Esophagus muscularis mucosa (tissue), 4 donors: ENCODE data around the gene ZSCAN31. TPM values are rescaled to one million over a fixed set of nuclear protein-coding genes. Genes with fewer than 3 reads are reported as not detected.

Experiments used
- DNase-seq: peaks from one replicate; pipeline ENCODE4 v3.0.0-alpha.2; 2017; ENCODE audit errors: extremely low spot score
- H3K27ac ChIP-seq, 4 donors: fragments of 200-600 bp; sonication (generic); replicated peaks in 1 of 4; 1 replicate in 3 of 4; 2 replicates in 1 of 4; pipeline ENCODE4 v1.5.1; 2016 to 2019; ENCODE audit warnings: mild to moderate bottlenecking in 1 of 4
- H3K27me3 ChIP-seq, 4 donors: fragments of 200-600 bp; sonication (generic); one replicate each; pipeline versions ENCODE4 v1.5.1 to v1.6.0; 2016 to 2019
- H3K36me3 ChIP-seq, 4 donors: fragments of 200-600 bp; sonication (generic); one replicate each; pipeline ENCODE4 v1.5.1; 2016 to 2019
- H3K4me1 ChIP-seq, 4 donors: fragments of 200-600 bp; sonication (generic); one replicate each; pipeline ENCODE4 v1.5.1; 2016 to 2019
- H3K4me3 ChIP-seq, 4 donors: fragments of 200-600 bp; sonication (generic); 1 replicate in 2 of 4; 2 replicates in 2 of 4; pipeline ENCODE4 v1.5.1; 2016 to 2019; ENCODE audit warnings: mild to moderate bottlenecking in 4 of 4, moderate library complexity in 1 of 4
- H3K9me3 ChIP-seq, 4 donors: fragments of 200-600 bp; sonication (generic); 1 replicate in 3 of 4; 2 replicates in 1 of 4; pipeline ENCODE4 v1.5.1; 2016 to 2019
- CTCF ChIP-seq, 3 experiments: fragments of 200-600 bp in 2 of 3; fragments of 450-650 bp in 1 of 3; sonication (generic) in 2 of 3; IDR thresholded peaks; one replicate each; pipeline ENCODE4 v1.5.1; 2017 to 2019; ENCODE audit warnings: antibody characterized with exemption in 3 of 3, mild to moderate bottlenecking in 2 of 3, moderate library complexity in 1 of 3
- EP300 ChIP-seq: sonication (generic); formaldehyde crosslinking; IDR thresholded peaks from one replicate; pipeline ENCODE4 v1.6.1; 2017; ENCODE audit warnings: antibody characterized with exemption
- POLR2A ChIP-seq: fragments of 450-650 bp; IDR thresholded peaks from one replicate; pipeline ENCODE4 v1.6.1; 2017; ENCODE audit warnings: antibody characterized with exemption, moderate library complexity, mild to moderate bottlenecking, low read depth
- POLR2AphosphoS5 ChIP-seq, 2 donors: sonication (generic); formaldehyde crosslinking; IDR thresholded peaks; one replicate each; pipeline ENCODE4 v1.6.1; 2017; ENCODE audit warnings: antibody characterized with exemption in 2 of 2
- WGBS: methylation state at CpG from one replicate; pipeline ENCODE4 v1.1.5; 2018; 5-methylcytosine and 5-hydroxymethylcytosine counted together
- intact Hi-C: fragments of 100-400 bp; cut with DNase I; formaldehyde crosslinking; loops from one replicate; pipeline ENCODE4 v1.15.1; 2023
- total RNA-seq, 4 donors: library from RNA; depleted of rRNA; stranded (reverse); fragments of >200 nt; gene quantifications; one replicate each; pipeline versions ENCODE4 v1.1.0 to v1.2.1, GENCODE V29; 2016

ZSCAN31 gene
- total RNA-seq, 4 donors from 2014 or later: 13.1 to 39.1 (median 24.1) TPM

- 52% methylated on average over 1 of the region's 1 CpG for WGBS
- Histone ChIP-seq H3K27ac (no peak overlapping the region), H3K27me3 (no peaks in the 10 kb centered on the region), H3K4me1 (no peaks in the 10 kb centered on the region), H3K36me3 (no peaks in the 10 kb centered on the region), H3K4me3 (no peak overlapping the region), H3K9me3 (no peaks in the 10 kb centered on the region)
- intact Hi-C loops: no loop called here
- peak; percentile 50 for DNase-seq
- TF ChIP-seq POLR2A: no peak
- no peak for TF ChIP-seq POLR2AphosphoS5 (IDR thresholded peaks at IDR 0.05)
- TF ChIP-seq CTCF (IDR thresholded peaks at IDR 0.05): no peak
- TF ChIP-seq EP300: no peak
Observed at GRCh38 chr6:28343898-28344677, 8.1 kb upstream of the ZSCAN31 start.

DNA sequence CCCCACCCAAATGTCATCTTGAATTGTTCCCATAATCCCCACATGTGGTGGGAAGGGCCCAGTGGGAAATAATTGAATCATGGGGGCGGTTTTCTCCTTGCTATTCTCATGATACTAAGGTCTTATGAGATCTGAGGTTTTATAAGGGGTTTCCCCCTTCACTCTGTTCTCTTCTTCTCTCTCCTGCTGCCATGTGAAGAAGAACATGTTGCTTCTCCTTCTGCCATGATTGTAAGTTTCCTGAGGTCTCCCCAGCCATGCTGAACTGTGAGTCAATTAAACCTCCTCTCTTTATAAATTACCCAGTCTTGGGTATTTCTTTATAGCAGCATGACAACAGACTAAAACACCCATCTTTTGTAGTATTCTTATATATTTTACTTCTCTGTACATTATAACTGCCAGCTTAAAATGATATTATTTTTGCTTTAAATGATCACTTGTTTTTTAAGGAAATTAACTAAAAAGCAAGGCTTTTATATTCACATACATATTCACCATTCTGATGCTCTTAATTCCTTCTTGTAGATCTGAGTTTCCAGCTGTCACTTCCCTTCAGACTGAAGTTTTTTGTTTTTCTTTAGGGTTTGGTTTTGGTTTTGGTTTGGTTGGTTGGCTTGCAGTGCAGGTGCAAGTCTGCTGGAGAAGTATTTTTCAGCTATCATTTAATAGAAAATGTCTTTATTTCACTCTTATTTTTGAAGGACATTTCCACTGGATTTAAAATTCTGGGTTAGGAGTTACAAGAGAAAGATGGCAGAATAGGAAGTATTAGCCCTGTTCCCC lies 4.6 kb upstream of the ZSCAN31 start:
- Histone ChIP-seq H3K4me1 (peaks cover 11 to 17% (median 13%) of the 10 kb centered on the region in 4 donors), H3K27ac (no peak overlapping the region), H3K27me3 (no peaks in the 10 kb centered on the region), H3K4me3 (no peak overlapping the region), H3K36me3 (no peaks in the 10 kb centered on the region), H3K9me3 (no peaks in the 10 kb centered on the region)
- no peak for TF ChIP-seq POLR2A
- no peak for TF ChIP-seq CTCF (IDR thresholded peaks at IDR 0.05)
- TF ChIP-seq EP300: no peak
- no peak for TF ChIP-seq POLR2AphosphoS5 (IDR thresholded peaks at IDR 0.05)
- DNase-seq: no peak
- 71% methylated on average over 1 of the region's 1 CpG for WGBS
- intact Hi-C loops: no loop called here

DNA sequence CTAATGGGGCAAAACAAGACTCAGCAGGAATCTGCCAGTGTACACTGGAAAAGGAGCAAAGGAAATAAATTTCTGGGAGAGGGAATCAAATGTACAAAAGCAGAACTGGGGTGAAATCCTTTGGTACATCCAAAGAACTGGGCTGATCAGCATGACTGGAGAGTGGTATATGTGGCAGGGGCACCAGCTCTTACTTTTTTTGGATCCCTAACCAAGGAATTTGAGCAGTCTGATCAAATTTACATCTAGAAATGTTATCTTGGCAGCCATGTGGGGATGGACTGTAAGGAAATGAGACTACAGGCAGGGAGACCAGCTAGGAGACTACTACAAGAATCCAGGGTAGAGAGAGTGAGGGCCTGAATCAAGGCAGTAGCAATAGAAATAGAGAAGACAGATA lies 1.2 kb upstream of the ZSCAN31 start:
- peak overlapping the region; percentile 86 to 97 (median 96) for H3K27ac ChIP-seq
- H3K36me3 ChIP-seq: no peaks in the 10 kb centered on the region
- DNase-seq: no peak
- H3K9me3 ChIP-seq: no peaks in the 10 kb centered on the region
- TF ChIP-seq POLR2AphosphoS5 (IDR thresholded peaks at IDR 0.05) (no peak), EP300 (no peak), CTCF (IDR thresholded peaks at IDR 0.05) (no peak), POLR2A (no peak)
- H3K4me3 ChIP-seq: peak overlapping the region; percentile 70 to 72 (median 72)
- H3K4me1 ChIP-seq: peaks cover 11 to 35% (median 26%) of the 10 kb centered on the region in 4 donors
- no peaks in the 10 kb centered on the region for H3K27me3 ChIP-seq
- intact Hi-C loops: no loop called here

- WGBS: 9% methylated on average over 24 of the region's 24 CpGs
- no peak for TF ChIP-seq POLR2AphosphoS5 (IDR thresholded peaks at IDR 0.05)
- TF ChIP-seq CTCF (IDR thresholded peaks at IDR 0.05): no peak
- no peak for TF ChIP-seq POLR2A
- no peak for TF ChIP-seq EP300
- Histone ChIP-seq H3K9me3 (no peaks in the 10 kb centered on the region), H3K27me3 (no peaks in the 10 kb centered on the region), H3K27ac (peak overlapping the region; percentile 86 to 97 (median 96)), H3K4me1 (peaks cover 11 to 35% (median 26%) of the 10 kb centered on the region in 4 donors), H3K36me3 (no peaks in the 10 kb centered on the region), H3K4me3 (peak overlapping the region; percentile 70 to 72 (median 72))
- no peak for DNase-seq
- intact Hi-C loops: no loop called here
Observed at GRCh38 chr6:28336284-28337120, 554 bp upstream of the ZSCAN31 start.
